Activated T-cell treated with anti-CD3 and anti-CD28 coated beads, Interleukin-2, amount 50 U/mL, for 1 hour (primary cell): Measurements from ENCODE around the gene MCOLN3.
"Not testable (repeated sequence)": the region's sequence is repeated elsewhere in the genome, so short reads cannot be mapped to it uniquely, and the experiment has no call there.

Experiments used
- DNase-seq: peaks from one replicate; pipeline ENCODE4 v3.0.0-alpha.2; 2020

MCOLN3 gene

DNA sequence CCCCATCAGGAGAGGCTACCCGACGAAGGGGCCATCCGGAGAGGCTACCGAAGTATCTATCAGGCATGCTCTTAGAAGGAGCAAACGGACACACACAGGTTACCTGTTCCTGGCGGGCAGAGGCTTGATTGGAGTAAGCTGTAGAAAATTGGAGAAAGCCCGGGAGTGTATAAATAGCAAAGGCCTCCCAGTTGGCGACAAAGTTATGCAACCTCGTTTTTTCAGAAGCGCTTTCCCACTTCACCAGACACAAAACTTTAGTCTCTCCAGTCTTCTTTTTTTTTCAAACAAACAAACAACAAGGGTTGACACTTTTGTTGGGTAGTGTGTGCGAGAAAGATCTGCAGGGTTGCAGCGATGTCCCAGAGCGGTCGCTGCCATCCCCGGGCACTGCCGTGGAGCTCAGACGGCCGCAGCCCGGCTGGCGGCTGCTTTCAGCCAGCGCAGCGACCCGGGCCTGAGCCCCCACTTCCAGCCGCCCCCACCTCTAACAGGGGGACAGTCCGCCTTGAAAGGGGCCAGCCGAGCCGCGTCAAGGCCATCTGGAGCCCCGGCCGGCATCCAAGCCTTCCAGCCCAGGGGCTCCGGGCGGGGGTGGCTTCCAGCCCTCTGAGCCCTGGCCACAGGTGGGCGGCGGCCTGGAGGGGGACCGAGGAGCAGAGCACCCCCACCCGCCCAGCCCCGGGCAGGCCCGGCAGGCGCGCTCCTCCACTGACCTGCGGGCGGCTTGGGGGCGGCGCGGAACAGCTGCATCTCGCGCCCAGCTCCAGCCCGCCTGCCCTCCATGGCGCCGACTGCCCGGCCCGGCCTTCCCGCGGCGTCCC is 616 bp downstream of the MCOLN3 start:
- peak; percentile 36 for DNase-seq

- DNase-seq, result no peak
Measured at GRCh38 chr1:85047144-85047471, 1.2 kb downstream of the MCOLN3 start.

DNA sequence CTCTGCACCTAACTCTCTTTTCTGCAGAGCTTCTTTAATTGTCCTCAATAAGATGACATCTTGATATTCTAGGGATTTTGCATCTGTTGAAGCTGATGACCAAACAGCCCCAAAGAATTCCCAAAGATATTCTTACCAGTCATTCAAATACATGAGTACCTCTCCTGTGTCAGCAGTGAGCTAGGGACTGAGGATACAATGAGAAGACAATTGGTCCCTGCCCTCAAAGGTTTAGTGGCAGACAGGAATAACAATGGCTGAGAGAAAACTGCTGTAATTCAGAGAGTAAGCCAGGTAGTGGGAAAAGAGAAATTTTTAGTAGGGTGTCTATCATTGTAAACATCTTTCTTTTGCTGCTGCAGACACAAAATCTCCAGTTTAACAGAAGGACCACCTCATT is 5.9 kb downstream of the MCOLN3 start:
- DNase-seq, result no peak

DNA sequence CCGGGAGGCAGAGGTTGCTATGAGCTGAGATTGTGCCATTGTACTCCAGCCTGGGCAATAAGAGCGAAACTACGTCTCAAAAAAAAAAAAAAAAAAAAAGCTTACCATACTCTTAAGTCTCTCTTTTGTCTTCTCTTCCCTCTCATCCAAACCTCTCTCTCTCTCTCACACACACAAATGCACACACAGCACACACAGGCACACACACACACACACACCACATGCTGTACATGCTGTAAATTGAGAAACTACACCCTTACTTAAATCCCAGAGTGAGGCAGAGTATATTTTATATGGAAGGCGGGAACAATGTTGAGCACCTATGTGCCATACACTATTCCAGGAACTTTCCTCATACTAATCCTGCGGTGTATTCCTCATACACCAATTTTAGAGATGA is 6.5 kb downstream of the MCOLN3 start:
- no peak for DNase-seq

GRCh38 chr1:85033221-85033620 is 15.1 kb downstream of the MCOLN3 start:
- DNase-seq, result no peak

GRCh38 chr1:85030536-85030935 is 17.8 kb downstream of the MCOLN3 start:
- DNase-seq, result no peak

DNA sequence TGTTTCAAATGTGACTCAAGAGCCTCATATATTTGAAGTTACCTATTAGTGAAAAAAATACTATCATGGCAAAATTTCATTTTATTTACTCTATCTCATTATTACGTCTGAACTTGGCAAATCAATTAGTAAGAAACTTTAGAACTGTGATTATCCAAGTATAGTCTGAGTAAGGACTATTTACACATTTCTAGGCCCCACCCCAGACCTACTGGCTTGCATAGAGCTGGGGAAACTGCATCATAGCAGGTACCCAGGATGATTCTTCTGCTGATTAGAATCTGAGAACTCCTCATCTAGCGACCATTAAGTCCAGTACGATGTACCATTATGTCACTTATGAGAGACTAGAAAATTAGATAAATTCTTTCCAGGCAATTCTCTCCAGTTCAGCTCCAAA is 20.1 kb downstream of the MCOLN3 start:
- DNase-seq, result no peak

- DNase-seq, result peak; percentile 29
Measured at GRCh38 chr1:85027242-85027983, 20.9 kb downstream of the MCOLN3 start.

GRCh38 chr1:85025940-85026339 is 22.4 kb downstream of the MCOLN3 start:
- DNase-seq, result no peak

DNA sequence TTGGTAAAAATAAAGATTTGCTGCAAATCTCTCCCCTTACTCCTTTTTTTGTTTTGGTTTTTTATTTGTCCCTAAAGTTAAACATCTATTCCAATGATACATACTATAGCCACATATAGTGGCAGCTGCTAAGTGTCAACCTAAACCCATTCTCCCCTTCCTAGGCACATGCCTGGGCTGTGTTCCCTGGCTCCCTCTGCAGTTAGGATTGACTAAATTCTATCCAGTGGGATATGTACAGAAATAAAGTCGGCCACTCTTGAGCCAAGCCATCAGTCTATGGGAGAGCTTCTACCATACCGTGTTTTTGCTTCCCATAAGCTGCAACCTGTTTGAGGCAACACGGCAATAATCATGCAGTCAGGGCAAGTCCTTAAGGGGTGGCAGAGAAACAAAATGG is 23.6 kb downstream of the MCOLN3 start:
- DNase-seq, result no peak

DNA sequence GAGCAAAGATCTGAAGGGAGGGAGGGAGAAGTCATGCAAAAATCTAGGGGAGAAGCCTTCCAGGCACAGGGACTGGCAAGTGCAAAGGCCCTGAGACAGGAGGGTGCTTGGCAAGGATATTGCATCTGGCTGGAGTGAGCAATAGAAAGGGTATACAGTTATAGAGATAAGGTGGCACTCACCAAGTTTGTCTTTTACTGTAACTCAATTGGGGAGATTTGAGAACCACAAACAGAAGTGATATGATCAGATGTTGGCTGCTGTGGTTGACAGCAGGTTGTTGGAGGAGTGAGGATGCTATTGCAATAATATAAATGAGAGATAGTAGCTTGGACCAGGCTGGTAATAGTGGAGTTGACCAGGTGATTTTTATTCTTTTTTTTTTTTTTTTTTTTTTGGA is 25.6 kb downstream of the MCOLN3 start:
- no peak for DNase-seq

GRCh38 chr1:85019994-85020393 is 28.3 kb downstream of the MCOLN3 start:
- DNase-seq, result no peak

DNA sequence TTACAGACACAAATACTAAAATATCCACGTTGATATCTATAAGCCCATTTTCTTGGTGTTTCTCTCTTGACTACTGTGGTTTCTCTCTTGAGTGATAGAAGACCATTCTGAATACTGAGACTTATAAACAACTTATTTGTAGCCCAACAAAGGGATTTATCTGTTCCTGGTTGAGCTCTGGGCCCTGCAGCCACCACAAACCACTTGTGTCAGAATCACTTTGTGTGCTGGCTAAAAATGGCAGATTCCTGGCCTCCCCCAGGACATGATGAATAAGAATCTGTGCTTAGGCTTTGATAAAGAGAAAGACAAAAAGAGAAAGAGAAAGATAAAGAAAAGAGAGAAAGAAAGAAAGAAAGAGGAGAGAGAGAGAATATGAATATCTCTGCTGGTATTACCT is 32.5 kb downstream of the MCOLN3 start:
- no peak for DNase-seq

DNA sequence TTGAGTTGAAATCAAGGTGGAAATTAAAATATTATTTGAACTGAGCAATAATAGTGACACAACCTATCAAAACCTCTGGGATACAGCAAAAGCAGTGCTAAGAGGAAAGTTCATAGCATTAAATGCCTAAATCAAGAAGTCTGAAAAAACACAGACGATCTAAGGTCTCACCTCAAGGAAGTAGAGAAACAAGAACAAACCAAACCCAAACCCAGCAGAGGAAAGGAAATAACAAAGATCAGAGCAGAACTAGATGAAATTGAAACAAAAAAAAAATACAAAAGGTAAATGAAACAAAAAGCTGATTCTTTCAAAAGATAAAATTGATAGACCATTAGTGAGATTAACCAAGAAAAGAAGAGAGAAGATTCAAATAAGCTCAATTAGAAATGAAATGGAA is 42.7 kb downstream of the MCOLN3 start:
- DNase-seq, result not testable (repeated sequence)

- DNase-seq, result no peak
Measured at GRCh38 chr1:85001742-85002141, 46.6 kb downstream of the MCOLN3 start.

DNA sequence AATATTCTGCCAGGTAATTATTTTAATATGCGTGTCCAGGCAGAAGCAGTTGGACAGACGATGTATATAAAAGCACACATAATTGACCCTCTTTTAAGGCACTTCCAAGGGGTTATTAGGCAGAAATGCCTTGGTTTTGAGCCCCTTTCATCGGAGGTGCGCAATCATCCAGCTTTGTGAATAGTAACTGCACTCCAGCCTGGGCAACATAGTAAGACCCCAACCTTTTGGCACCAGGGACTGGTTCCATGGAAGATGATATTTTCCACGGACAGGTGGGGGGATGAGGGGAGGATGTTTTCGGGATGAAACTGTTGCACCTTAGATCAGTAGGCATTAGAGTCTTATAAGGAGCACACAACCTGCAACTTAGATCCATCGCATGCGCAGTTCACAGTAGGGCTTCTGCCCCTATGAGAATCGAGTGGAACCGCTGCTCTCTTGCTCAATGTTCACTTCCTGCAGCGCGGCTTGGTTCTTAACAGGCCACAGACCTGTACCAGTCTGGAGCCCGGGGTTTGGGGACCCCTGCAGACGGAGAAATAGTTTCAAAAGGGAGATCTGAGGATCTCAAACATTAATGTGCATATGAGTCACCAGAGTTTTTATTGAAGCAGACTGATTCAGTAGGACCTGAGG is 49.5 kb downstream of the MCOLN3 start:
- peak; percentile 48 for DNase-seq

DNA sequence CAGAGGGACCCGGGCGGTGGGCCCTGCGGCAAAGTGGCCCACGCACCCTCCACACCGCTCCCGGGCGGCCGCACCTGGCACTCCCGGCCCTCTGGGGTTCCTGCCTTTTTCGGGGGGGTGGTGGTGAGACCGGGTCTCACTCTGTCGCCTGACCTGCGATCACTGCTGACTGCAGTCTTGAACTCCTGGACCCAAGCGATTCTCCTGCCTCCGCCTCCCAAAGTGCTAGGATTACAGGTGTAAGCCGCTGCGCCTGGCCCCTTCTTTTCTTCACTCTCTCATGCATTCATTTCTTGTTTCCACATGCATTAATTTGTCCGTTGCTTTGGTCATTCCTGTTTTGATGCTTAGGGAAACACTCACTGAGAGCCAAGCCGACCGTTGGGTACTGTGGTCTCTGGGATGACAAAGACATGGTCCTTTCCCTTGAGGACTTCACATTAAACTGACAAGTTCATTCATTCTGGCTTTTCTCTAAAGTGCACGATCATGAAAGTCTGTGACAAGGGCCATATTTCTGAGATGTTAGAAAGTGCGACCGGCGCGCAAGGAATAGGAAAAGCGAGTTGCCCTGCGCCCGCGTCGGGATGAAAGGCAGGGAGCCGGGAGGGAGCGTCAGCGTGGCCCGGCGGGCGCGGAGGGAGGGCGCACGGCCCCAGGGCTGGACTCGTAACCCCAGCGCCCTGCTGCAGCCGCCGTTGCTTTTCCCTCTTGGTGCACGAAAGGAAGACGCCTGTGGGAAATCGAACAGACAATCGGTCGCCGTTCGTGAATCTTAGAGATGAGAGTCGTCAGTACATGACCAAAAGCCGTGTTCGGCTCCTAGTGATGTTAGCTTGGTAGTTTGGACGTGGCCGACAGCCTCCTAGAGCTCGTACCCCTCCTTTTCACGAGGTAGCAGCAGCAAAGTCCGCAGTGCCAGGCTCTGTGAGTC is 50.4 kb downstream of the MCOLN3 start:
- DNase-seq, result peak; percentile 28

- DNase-seq, result peak; percentile 69
Measured at GRCh38 chr1:84996846-84997666, 51.2 kb downstream of the MCOLN3 start, which contains the start of gene MCOLN2. TSS of gene MCOLN2 (minus strand) at chr1:84997113. CDS start at chr1:84996872, 241 bp downstream.

- no peak for DNase-seq
Measured at GRCh38 chr1:84995484-84996334, 52.6 kb downstream of the MCOLN3 start.

DNA sequence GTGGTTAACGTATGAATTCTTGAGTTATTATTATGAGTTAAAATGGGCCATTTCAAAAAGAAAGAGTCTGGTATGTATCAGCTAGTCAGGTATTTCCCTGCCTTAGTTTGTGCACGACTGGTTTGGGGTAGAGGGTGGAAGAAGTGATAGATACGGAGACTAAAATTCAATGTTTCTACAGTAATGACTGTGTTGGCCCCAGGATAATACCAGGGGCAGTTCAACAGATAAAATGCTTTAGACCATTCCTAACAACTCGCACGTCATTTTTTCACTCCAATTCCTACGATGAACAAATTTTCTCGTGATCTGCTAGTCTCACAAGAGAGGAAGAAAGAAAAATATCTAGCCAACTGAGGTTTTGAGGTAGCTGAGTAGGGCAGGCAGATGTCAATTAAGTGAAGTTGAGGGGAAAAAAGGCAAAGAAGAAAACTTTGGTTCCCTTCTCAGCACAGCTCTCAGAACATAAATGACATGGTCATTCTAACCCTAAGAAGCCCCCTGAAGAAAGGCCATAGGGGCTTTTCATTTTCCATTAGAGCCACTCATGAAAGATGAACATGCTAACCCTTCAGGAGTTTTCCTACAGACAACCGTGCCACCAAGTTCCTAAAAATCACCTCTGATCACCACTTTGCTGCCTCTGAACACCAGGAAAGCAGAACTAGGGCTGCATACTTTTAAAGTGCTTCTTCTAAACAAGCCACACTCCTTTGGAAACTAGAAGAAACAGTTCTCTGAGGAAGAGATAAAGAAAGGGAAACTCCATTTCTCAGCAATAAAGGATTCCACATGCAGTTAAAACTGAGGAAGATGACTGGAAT is 57.0 kb downstream of the MCOLN3 start:
- no peak for DNase-seq
